Natural killer cell (primary cell): ENCODE results near the gene CDCA4. TPM values are rescaled to one million over a fixed set of nuclear protein-coding genes. Genes with fewer than 3 reads are reported as not detected.

Source experiments
- ATAC-seq, 3 donors: fragments of 150-1000 bp in 2 of 3; fragments of 200-7000 bp in 1 of 3; cut with Tn5 transposase; 1 replicate in 1 of 3; 2 replicates in 2 of 3; pipeline ENCODE4 v1.10.0; 2021; ENCODE audit warnings: mild to moderate bottlenecking in 2 of 3, moderate library complexity in 2 of 3
- DNase-seq, 2 donors: peaks; one replicate each; pipeline versions ENCODE4 v3.0.0 to v3.0.0-alpha.2; 2013 to 2021; ENCODE audit warnings: mixed read lengths in 1 of 2
- H3K27ac ChIP-seq: one replicate; pipeline ENCODE4 v1.5.1; 2013; ENCODE audit warnings: mild to moderate bottlenecking, low read length
- H3K27me3 ChIP-seq: one replicate; pipeline ENCODE4 v1.6.1; 2013; ENCODE audit warnings: low read length; ENCODE audit not compliant: control insufficient read depth, insufficient read depth
- H3K36me3 ChIP-seq: one replicate; pipeline ENCODE4 v1.6.1; 2013; ENCODE audit warnings: low read length; ENCODE audit not compliant: control insufficient read depth, insufficient read depth
- H3K4me1 ChIP-seq: one replicate; pipeline ENCODE4 v1.6.1; 2013; ENCODE audit warnings: low read length; ENCODE audit not compliant: control insufficient read depth, insufficient read depth
- H3K4me3 ChIP-seq: one replicate; pipeline ENCODE4 v1.5.1; 2013; ENCODE audit warnings: low read length
- H3K9me3 ChIP-seq: one replicate; pipeline ENCODE4 v1.6.1; 2013; ENCODE audit warnings: low read length; ENCODE audit not compliant: control insufficient read depth, insufficient read depth
- H3K27ac Mint-ChIP-seq, 2 donors: one replicate each; pipeline ENCODE4 v1.8.0; 2022; ENCODE audit warnings: mild to moderate bottlenecking in 2 of 2, mixed read lengths in 2 of 2, moderate library complexity in 1 of 2
- H3K27me3 Mint-ChIP-seq, 2 donors: one replicate each; pipeline ENCODE4 v1.8.0; 2022; ENCODE audit warnings: low read depth in 2 of 2, mixed read lengths in 2 of 2
- H3K36me3 Mint-ChIP-seq: one replicate; pipeline ENCODE4 v1.8.0; 2022; ENCODE audit warnings: mixed read lengths
- H3K4me1 Mint-ChIP-seq, 2 donors: one replicate each; pipeline ENCODE4 v1.8.0; 2022; ENCODE audit warnings: mixed read lengths in 2 of 2
- H3K4me3 Mint-ChIP-seq: one replicate; pipeline ENCODE4 v1.8.0; 2022; ENCODE audit warnings: mild to moderate bottlenecking, moderate library complexity, mixed read lengths
- H3K9me3 Mint-ChIP-seq, 2 donors: one replicate each; pipeline ENCODE4 v1.8.0; 2022; ENCODE audit warnings: mixed read lengths in 2 of 2
- WGBS: methylation state at CpG from one replicate; pipeline ENCODE4 v1.1.7; 2013; ENCODE audit warnings: missing lambda C conversion rate; ENCODE audit not compliant: insufficient coverage; 5-methylcytosine and 5-hydroxymethylcytosine counted together
- intact Hi-C: fragments of 100-400 bp; cut with micrococcal nuclease; formaldehyde crosslinking; loops from one replicate; pipeline ENCODE4 v1.14.2; 2022
- total RNA-seq, 4 donors: library from RNA; stranded (reverse); fragments of 120-200 nt in 1 of 4; gene quantifications; one replicate each; pipeline versions ENCODE4 v1.2.3 to v1.2.4, GENCODE V29; 2013 to 2022
- TF ChIP-seq, protein P1 (sequence below): fragments of 200-600 bp; IDR thresholded peaks from one replicate; pipeline ENCODE4 v1.8.0; 2022; ENCODE audit warnings: antibody characterized with exemption

Gene CDCA4
- total RNA-seq, 3 donors from 2014 or later (not counting 1 experiment from before 2014, with no cell fraction given), result 10.3 to 20.7 (median 16.6) TPM

GRCh38 chr14:105015905-105016304 lies 5.0 kb downstream of the CDCA4 start:
- intact Hi-C loops, result no loop called here
- Mint-ChIP-seq H3K4me3 (peak overlapping the region; percentile 70), H3K9me3 (no peaks in the 10 kb centered on the region), H3K27ac (peak overlapping the region; percentile 52 to 90), H3K4me1 (peaks cover 40 to 61% of the 10 kb centered on the region in 2 donors), H3K36me3 (no peaks in the 10 kb centered on the region), H3K27me3 (no peaks in the 10 kb centered on the region)
- Histone ChIP-seq H3K36me3 (peaks cover 8% of the 10 kb centered on the region), H3K9me3 (no peaks in the 10 kb centered on the region), H3K4me3 (no peak overlapping the region), H3K27ac (peak overlapping the region; percentile 72), H3K4me1 (peaks cover 41% of the 10 kb centered on the region), H3K27me3 (no peaks in the 10 kb centered on the region)
- 67% methylated on average over 6 of the region's 6 CpGs for WGBS
- TF ChIP-seq, protein P1, sequence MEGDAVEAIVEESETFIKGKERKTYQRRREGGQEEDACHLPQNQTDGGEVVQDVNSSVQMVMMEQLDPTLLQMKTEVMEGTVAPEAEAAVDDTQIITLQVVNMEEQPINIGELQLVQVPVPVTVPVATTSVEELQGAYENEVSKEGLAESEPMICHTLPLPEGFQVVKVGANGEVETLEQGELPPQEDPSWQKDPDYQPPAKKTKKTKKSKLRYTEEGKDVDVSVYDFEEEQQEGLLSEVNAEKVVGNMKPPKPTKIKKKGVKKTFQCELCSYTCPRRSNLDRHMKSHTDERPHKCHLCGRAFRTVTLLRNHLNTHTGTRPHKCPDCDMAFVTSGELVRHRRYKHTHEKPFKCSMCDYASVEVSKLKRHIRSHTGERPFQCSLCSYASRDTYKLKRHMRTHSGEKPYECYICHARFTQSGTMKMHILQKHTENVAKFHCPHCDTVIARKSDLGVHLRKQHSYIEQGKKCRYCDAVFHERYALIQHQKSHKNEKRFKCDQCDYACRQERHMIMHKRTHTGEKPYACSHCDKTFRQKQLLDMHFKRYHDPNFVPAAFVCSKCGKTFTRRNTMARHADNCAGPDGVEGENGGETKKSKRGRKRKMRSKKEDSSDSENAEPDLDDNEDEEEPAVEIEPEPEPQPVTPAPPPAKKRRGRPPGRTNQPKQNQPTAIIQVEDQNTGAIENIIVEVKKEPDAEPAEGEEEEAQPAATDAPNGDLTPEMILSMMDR, result no peak
- no peak for ATAC-seq
- no peak for DNase-seq

DNA sequence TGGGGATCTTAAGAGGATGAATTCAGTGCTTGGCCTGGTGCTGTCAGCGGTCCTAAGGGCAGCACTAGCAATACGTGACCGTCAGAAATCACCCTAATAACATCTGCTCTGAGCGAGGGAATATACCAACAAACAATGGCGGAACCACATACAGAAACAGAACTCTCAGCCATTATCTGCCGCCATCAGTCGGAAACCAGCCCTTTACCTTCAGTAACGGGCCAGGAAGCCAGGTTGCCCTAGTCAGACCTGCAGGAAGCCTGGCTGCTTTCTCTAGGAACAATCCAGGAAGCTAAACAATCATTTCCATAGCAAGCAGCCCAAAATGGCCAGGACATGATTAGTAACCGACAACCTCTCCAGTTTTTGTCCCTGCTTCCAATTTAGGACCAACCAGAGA lies 5.6 kb downstream of the CDCA4 start:
- ATAC-seq (peak in 1 of 3 donors; percentile 50), DNase-seq (peak in 1 of 2 donors; percentile 43)
- TF ChIP-seq, protein P1, result no peak
- Histone ChIP-seq H3K4me3 (no peak overlapping the region), H3K27me3 (no peaks in the 10 kb centered on the region), H3K9me3 (no peaks in the 10 kb centered on the region), H3K4me1 (peaks cover 40% of the 10 kb centered on the region), H3K27ac (peak overlapping the region; percentile 72), H3K36me3 (peaks cover 14% of the 10 kb centered on the region)
- H3K4me1 Mint-ChIP-seq, result peaks cover 40 to 60% of the 10 kb centered on the region in 2 donors
- no peaks in the 10 kb centered on the region for H3K9me3 Mint-ChIP-seq
- 36% methylated on average over 9 of the region's 9 CpGs for WGBS
- H3K27me3 Mint-ChIP-seq, result no peaks in the 10 kb centered on the region
- H3K27ac Mint-ChIP-seq, result peak overlapping the region; percentile 79 to 90
- H3K36me3 Mint-ChIP-seq, result no peaks in the 10 kb centered on the region
- peak overlapping the region; percentile 74 for H3K4me3 Mint-ChIP-seq
- intact Hi-C loops, result no loop called here

- Histone ChIP-seq H3K27ac (peak overlapping the region; percentile 72), H3K4me1 (peaks cover 34% of the 10 kb centered on the region), H3K4me3 (no peak overlapping the region), H3K9me3 (no peaks in the 10 kb centered on the region), H3K27me3 (no peaks in the 10 kb centered on the region), H3K36me3 (peaks cover 15% of the 10 kb centered on the region)
- H3K4me3 Mint-ChIP-seq, result no peak overlapping the region
- intact Hi-C loops, result no loop called here
- TF ChIP-seq, protein P1, result no peak
- H3K9me3 Mint-ChIP-seq, result no peaks in the 10 kb centered on the region
- peak overlapping the region; percentile 79 to 90 for H3K27ac Mint-ChIP-seq
- WGBS, result 75% methylated on average over 3 of the region's 4 CpGs
- no peak for ATAC-seq
- peaks cover 34 to 54% of the 10 kb centered on the region in 2 donors for H3K4me1 Mint-ChIP-seq
- H3K36me3 Mint-ChIP-seq, result no peaks in the 10 kb centered on the region
- no peaks in the 10 kb centered on the region for H3K27me3 Mint-ChIP-seq
- DNase-seq, result no peak
Measured at GRCh38 chr14:105014631-105015030, 6.3 kb downstream of the CDCA4 start.

GRCh38 chr14:105014032-105014431 lies 6.9 kb downstream of the CDCA4 start:
- 84% methylated on average over 9 of the region's 9 CpGs for WGBS
- Mint-ChIP-seq H3K9me3 (no peaks in the 10 kb centered on the region), H3K36me3 (no peaks in the 10 kb centered on the region), H3K27me3 (no peaks in the 10 kb centered on the region), H3K4me1 (peaks cover 28 to 49% of the 10 kb centered on the region in 2 donors), H3K27ac (peak overlapping the region; percentile 79 to 90), H3K4me3 (no peak overlapping the region)
- no peak overlapping the region for H3K4me3 ChIP-seq
- peaks cover 19% of the 10 kb centered on the region for H3K36me3 ChIP-seq
- peaks cover 28% of the 10 kb centered on the region for H3K4me1 ChIP-seq
- no peaks in the 10 kb centered on the region for H3K27me3 ChIP-seq
- H3K9me3 ChIP-seq, result no peaks in the 10 kb centered on the region
- no peak overlapping the region for H3K27ac ChIP-seq
- TF ChIP-seq, protein P1, result no peak
- DNase-seq (no peak), ATAC-seq (no peak)
- intact Hi-C loops, result no loop called here
